HEK293 (cell line): ENCODE measurements around the gene DBH.
A peak's percentile ranks its signal among the peaks of the same experiment; 100 is the strongest.

ENCODE experiments used
- CTCF ChIA-PET: fragments of 350-600 bp; formaldehyde crosslinking; extraction: SDS; loops from one replicate; lab custom pipeline; 2021; ENCODE audit warnings: antibody characterized with exemption; lab: Yijun Ruan, JAX
- POLR2A ChIA-PET: fragments of 300-600 bp; formaldehyde crosslinking; extraction: SDS; loops from one replicate; lab custom pipeline; 2020; ENCODE audit warnings: antibody characterized with exemption, inconsistent platforms; lab: Yijun Ruan, JAX
- H3K27ac ChIP-seq: fragments of 200-500 bp; sonication (Bioruptor generic); 2 replicates; pipeline ENCODE4 v1.5.1; 2014; ENCODE audit warnings: low read depth, low read length, control low read depth, inconsistent platforms; ENCODE audit errors: extremely low read depth
- H3K36me3 ChIP-seq, 2 experiments: fragments of 200-500 bp in 1 of 2; sonication (Bioruptor generic) in 1 of 2; 1 replicate in 1 of 2; 2 replicates in 1 of 2; pipeline ENCODE4 v1.5.1; 2014 to 2017; ENCODE audit warnings: inconsistent platforms in 2 of 2, low read length in 2 of 2; ENCODE audit not compliant: control insufficient read depth in 2 of 2, insufficient read depth in 1 of 2
- H3K4me1 ChIP-seq: fragments of 200-500 bp; sonication (Bioruptor generic); 2 replicates; pipeline ENCODE4 v1.5.1; 2014; ENCODE audit warnings: mild to moderate bottlenecking, low read length, inconsistent platforms; ENCODE audit not compliant: control insufficient read depth, insufficient read depth
- H3K4me3 ChIP-seq: 2 replicates; pipeline ENCODE4 v1.5.1; 2011; ENCODE audit warnings: low read depth, mild to moderate bottlenecking, control low read depth, low read length, moderate library complexity
- H3K9me3 ChIP-seq: fragments of 200-500 bp; sonication (Bioruptor generic); 2 replicates; pipeline ENCODE4 v1.5.1; 2014; ENCODE audit warnings: low read depth, low read length, inconsistent platforms; ENCODE audit not compliant: control insufficient read depth, insufficient read depth
- GLIS1 ChIP-seq: fragments of 450-650 bp; formaldehyde crosslinking; IDR thresholded peaks from 2 replicates; pipeline ENCODE4 v1.5.1; 2016; ENCODE audit warnings: missing biosample characterization, missing genetic modification characterization
- GLIS2 ChIP-seq: fragments of 450-650 bp; formaldehyde crosslinking; IDR thresholded peaks from 2 replicates; pipeline ENCODE4 v1.5.1; 2016; ENCODE audit warnings: missing biosample characterization, missing genetic modification characterization
- PATZ1 ChIP-seq: fragments of 450-650 bp; formaldehyde crosslinking; IDR thresholded peaks from 2 replicates; pipeline ENCODE4 v1.5.1; 2016; ENCODE audit warnings: missing biosample characterization, missing genetic modification characterization
- PBX3 ChIP-seq: sonication (generic); formaldehyde crosslinking; IDR thresholded peaks from 2 replicates; pipeline ENCODE4 v1.8.1; 2022; ENCODE audit warnings: mild to moderate bottlenecking, moderate library complexity, missing genetic modification reagents
- RBAK ChIP-seq: fragments of 450-650 bp; formaldehyde crosslinking; IDR thresholded peaks from 2 replicates; pipeline ENCODE4 v1.5.1; 2016; ENCODE audit warnings: missing biosample characterization, missing genetic modification characterization
- YY1 ChIP-seq: fragments of 450-650 bp; formaldehyde crosslinking; IDR thresholded peaks from 2 replicates; pipeline ENCODE4 v1.5.1; 2018; ENCODE audit warnings: missing biosample characterization, missing genetic modification characterization
- ZNF112 ChIP-seq: fragments of 450-650 bp; formaldehyde crosslinking; IDR thresholded peaks from 2 replicates; pipeline ENCODE4 v1.5.0; 2017; ENCODE audit warnings: missing biosample characterization, missing genetic modification characterization
- ZNF148 ChIP-seq: fragments of 450-650 bp; formaldehyde crosslinking; IDR thresholded peaks from 2 replicates; pipeline ENCODE4 v1.5.0; 2017; ENCODE audit warnings: missing biosample characterization, missing genetic modification characterization, borderline replicate concordance
- ZNF2 ChIP-seq: fragments of 450-650 bp; formaldehyde crosslinking; IDR thresholded peaks from 2 replicates; pipeline ENCODE4 v1.5.1; 2016; ENCODE audit warnings: missing biosample characterization, missing genetic modification characterization
- ZNF214 ChIP-seq: fragments of 450-650 bp; formaldehyde crosslinking; IDR thresholded peaks from 2 replicates; pipeline ENCODE4 v1.5.1; 2017; ENCODE audit warnings: missing biosample characterization, mild to moderate bottlenecking, missing genetic modification characterization, borderline replicate concordance
- ZNF239 ChIP-seq: fragments of 450-650 bp; formaldehyde crosslinking; IDR thresholded peaks from 2 replicates; pipeline ENCODE4 v1.5.1; 2016; ENCODE audit warnings: missing biosample characterization, missing genetic modification characterization
- ZNF501 ChIP-seq: fragments of 450-650 bp; formaldehyde crosslinking; IDR thresholded peaks from 2 replicates; pipeline ENCODE4 v1.5.1; 2016; ENCODE audit warnings: missing biosample characterization, missing genetic modification characterization
- ZNF513 ChIP-seq: fragments of 450-650 bp; IDR thresholded peaks from 2 replicates; pipeline ENCODE4 v1.5.1; 2018; ENCODE audit warnings: missing biosample characterization, missing genetic modification characterization
- ZNF521 ChIP-seq: fragments of 450-650 bp; formaldehyde crosslinking; IDR thresholded peaks from 2 replicates; pipeline ENCODE4 v1.5.1; 2017; ENCODE audit warnings: missing biosample characterization, mild to moderate bottlenecking, missing genetic modification characterization
- ZNF610 ChIP-seq: fragments of 450-650 bp; formaldehyde crosslinking; IDR thresholded peaks from 2 replicates; pipeline ENCODE4 v1.5.1; 2016; ENCODE audit warnings: missing biosample characterization, missing genetic modification characterization, borderline replicate concordance

DBH gene

GRCh38 chr9:133701981-133702797 lies 66.0 kb downstream of the DBH start:
- no peaks in the 10 kb centered on the region for H3K9me3 ChIP-seq
- POLR2A ChIA-PET: no interaction called here
- H3K4me3 ChIP-seq: no peak overlapping the region
- no peaks in the 10 kb centered on the region for H3K36me3 ChIP-seq
- H3K4me1 ChIP-seq: no peaks in the 10 kb centered on the region
- no peak overlapping the region for H3K27ac ChIP-seq
- TF ChIP-seq ZNF239 (tag by site-specific recombination) (no peak), YY1 (tag by site-specific recombination) (no peak), RBAK (tag by site-specific recombination) (no peak), GLIS1 (tag by site-specific recombination) (0 out of 2 replicates have a peak, but pooled peaks have one; percentile 8), GLIS2 (peak; percentile 24; the same call in 1 of the 2 replicates)
- CTCF ChIA-PET: no interaction called here

- H3K27ac ChIP-seq: no peak overlapping the region
- H3K4me3 ChIP-seq: no peak overlapping the region
- no peaks in the 10 kb centered on the region for H3K9me3 ChIP-seq
- no peaks in the 10 kb centered on the region for H3K4me1 ChIP-seq
- no peaks in the 10 kb centered on the region for H3K36me3 ChIP-seq
- TF ChIP-seq ZNF521 (no peak), ZNF2 (tag by site-specific recombination) (no peak), ZNF501 (no peak), ZNF513 (tag by site-specific recombination) (no peak), ZNF148 (tag by site-specific recombination) (no peak), ZNF214 (tag by site-specific recombination) (no peak), ZNF610 (tag by site-specific recombination) (no peak), ZNF112 (no peak), PBX3 (CRISPR knock-in tag) (no peak), PATZ1 (tag by site-specific recombination) (no peak)
- POLR2A ChIA-PET: no interaction called here
- CTCF ChIA-PET: interaction anchor here (0.6 kb wide), 1 partner anchor 50 kb away, joined by 4 read pairs; no protein-coding TSS in a partner anchor
These were observed 66.8 kb downstream of the DBH start for GRCh38 chr9:133702798-133703590.
